Measurements from ENCODE around the gene TMEM132A. TPM values are rescaled to one million over a fixed set of nuclear protein-coding genes. Genes with fewer than 3 reads are reported as not detected.

TMEM132A gene
- polyA plus RNA-seq, 2 of the 4 experiments (the other 2 are of a cell fraction), result 18.1 to 88.0 TPM

GRCh38 chr11:60948250-60948649 is 24.0 kb downstream of the TMEM132A start:
- 66% methylated on average over 4 of the region's 5 CpGs for WGBS (ENCODE audit: missing lambda C conversion rate)
- FAIRE-seq, result no peak
- ATAC-seq, result no peak
- POLR2A ChIA-PET, result interaction anchor here (0.6 kb wide), 1 partner anchor 216 kb away, joined by 11 read pairs; no protein-coding TSS in a partner anchor
- Histone ChIP-seq H3K9me3 (no peaks in the 10 kb centered on the region), H3K27ac (no peak overlapping the region), H3K4me2 (no peak overlapping the region), H3K4me1 (no peaks in the 10 kb centered on the region), H3K4me3 (no peak overlapping the region)
- DNase-seq (ENCODE audit: low read depth in 1 of 2, low spot score in 1 of 2), result no peak
- CTCF ChIA-PET, result interaction anchor here (1.1 to 1.3 kb wide), 2 partner anchors 8 to 124 kb away, joined by 3 to 4 read pairs; no protein-coding TSS in a partner anchor
- no peak for TF ChIP-seq ZNF302 (CRISPR knock-in tag; IDR thresholded peaks at IDR 0.05)
- no peak for TF ChIP-seq REST (IDR thresholded peaks at IDR 0.05)
- TF ChIP-seq MYC (IDR thresholded peaks at IDR 0.05; ENCODE audit: borderline replicate concordance, low read length), result no peak
- TF ChIP-seq POLR2AphosphoS2 (conservative IDR thresholded peaks at IDR 0.05; ENCODE audit: low read length), result no peak
- TF ChIP-seq CBX8 (IDR thresholded peaks at IDR 0.05), result no peak
- no peak for TF ChIP-seq CEBPB (IDR thresholded peaks at IDR 0.05)
- TF ChIP-seq POLR2A (IDR thresholded peaks at IDR 0.05; ENCODE audit: low read length), result no peak
- TF ChIP-seq FOSB (CRISPR knock-in tag; IDR thresholded peaks at IDR 0.05), result no peak
- TF ChIP-seq MAX (IDR thresholded peaks at IDR 0.05), result no peak
- no peak for TF ChIP-seq MAFK (IDR thresholded peaks at IDR 0.05; ENCODE audit: partially characterized antibody)
- TF ChIP-seq ESRRA (IDR thresholded peaks at IDR 0.05; ENCODE audit: borderline replicate concordance, low read length), result no peak

GRCh38 chr11:60950024-60950423 is 25.8 kb downstream of the TMEM132A start:
- no peaks in the 10 kb centered on the region for H3K4me1 ChIP-seq
- peak in 1 of 2 experiments; percentile 34; a peak in 2 of 6 replicates for ATAC-seq
- no peaks in the 10 kb centered on the region for H3K9me3 ChIP-seq
- no peak for DNase-seq (ENCODE audit: low read depth in 1 of 2, low spot score in 1 of 2)
- no peak overlapping the region for H3K27ac ChIP-seq
- no peak overlapping the region for H3K4me2 ChIP-seq
- H3K4me3 ChIP-seq, result no peak overlapping the region
- no peak for TF ChIP-seq RAD21 (conservative IDR thresholded peaks at IDR 0.05 in 1 of 2, IDR thresholded peaks at IDR 0.05 in 1 of 2)
- no peak for TF ChIP-seq NPAS2 (CRISPR knock-in tag; IDR thresholded peaks at IDR 0.05; ENCODE audit: borderline replicate concordance)
- WGBS (ENCODE audit: missing lambda C conversion rate), result 54% methylated on average over 6 of the region's 6 CpGs
- FAIRE-seq, result no peak
- ChIA-PET CTCF (interaction anchor here (0.8 to 1.4 kb wide), 3 partner anchors 16 to 235 kb away, joined by 3 to 6 read pairs (median 4); no protein-coding TSS in a partner anchor), POLR2A (no interaction called here)

GRCh38 chr11:60950933-60951605 is 26.8 kb downstream of the TMEM132A start:
- H3K4me2 ChIP-seq, result no peak overlapping the region

More at GRCh38 chr11:60950933-60951605, 26.8 kb downstream of the TMEM132A start:
- Histone ChIP-seq H3K4me1 (no peaks in the 10 kb centered on the region), H3K4me3 (no peak overlapping the region), H3K27ac (no peak overlapping the region), H3K9me3 (no peaks in the 10 kb centered on the region)
- WGBS (ENCODE audit: missing lambda C conversion rate), result 92% methylated on average over 67 of the region's 86 CpGs
- no peak for ATAC-seq
- ChIA-PET CTCF (interaction anchor here (0.8 to 1.4 kb wide), 2 partner anchors 15 to 233 kb away, joined by 3 to 4 read pairs; no protein-coding TSS in a partner anchor), POLR2A (no interaction called here)
- no peak for FAIRE-seq
- DNase-seq (ENCODE audit: low read depth in 1 of 2, low spot score in 1 of 2), result no peak
- TF ChIP-seq JUNB (IDR thresholded peaks at IDR 0.05), result no peak
- no peak for TF ChIP-seq ZNF302 (CRISPR knock-in tag; IDR thresholded peaks at IDR 0.05)
- TF ChIP-seq HES2 (IDR thresholded peaks at IDR 0.05), result no peak
- no peak for TF ChIP-seq ZC3H11A (IDR thresholded peaks at IDR 0.05)
- TF ChIP-seq HDAC2 (IDR thresholded peaks at IDR 0.05), result no peak
- no peak for TF ChIP-seq CBX2 (IDR thresholded peaks at IDR 0.05; ENCODE audit: borderline replicate concordance, low read depth)
- no peak for TF ChIP-seq FOXS1 (CRISPR knock-in tag; IDR thresholded peaks at IDR 0.05)
- no peak for TF ChIP-seq BCL3 (IDR thresholded peaks at IDR 0.05)
- no peak for TF ChIP-seq CBX8 (IDR thresholded peaks at IDR 0.05)
- TF ChIP-seq HOXB13 (CRISPR knock-in tag; IDR thresholded peaks at IDR 0.05; ENCODE audit: low read depth), result no peak
- no peak for TF ChIP-seq ELK1 (IDR thresholded peaks at IDR 0.05; ENCODE audit: low read depth, low read length)
- no peak for TF ChIP-seq JUN (IDR thresholded peaks at IDR 0.05)
- TF ChIP-seq EHF (CRISPR knock-in tag; IDR thresholded peaks at IDR 0.05), result no peak
- TF ChIP-seq CHD2 (IDR thresholded peaks at IDR 0.05; ENCODE audit: low read length, partially characterized antibody), result no peak

Measured in A549 (cell line).